ENCODE measurements around the gene ADCY7. TPM values are rescaled to one million over a fixed set of nuclear protein-coding genes. Genes with fewer than 3 reads are reported as not detected.
A peak's percentile ranks its signal among the peaks of the same experiment; 100 is the strongest.

Gene ADCY7
- total RNA-seq, 1 donor from 2014 or later = 8.8 TPM

DNA sequence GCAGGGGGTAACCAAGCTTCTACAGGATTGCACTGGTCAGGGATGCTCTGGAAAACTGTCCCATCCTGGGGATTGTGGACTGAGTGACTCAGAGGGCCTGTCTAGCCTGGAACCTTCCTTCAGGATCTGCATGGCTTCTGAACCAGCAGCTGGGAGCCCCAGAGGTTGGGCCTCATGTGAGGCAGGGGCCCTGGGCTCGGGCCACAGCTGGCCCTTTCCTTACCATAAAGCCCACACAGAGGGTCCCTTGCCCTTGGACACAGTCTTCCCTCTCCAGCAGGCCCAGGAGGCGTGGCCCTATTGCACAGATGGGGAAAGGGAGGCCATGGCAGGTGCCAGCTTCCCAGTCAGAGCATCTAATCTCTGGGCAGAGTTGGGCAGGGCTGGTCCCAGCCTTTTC lies 30.5 kb downstream of the ADCY7 start:
- H3K27ac Mint-ChIP-seq (ENCODE audit: unreplicated experiment) = no peak overlapping the region
- no peak for DNase-seq (ENCODE audit: low read depth, low spot score)
- H3K4me1 Mint-ChIP-seq = no peaks in the 10 kb centered on the region
- no peaks in the 10 kb centered on the region for H3K9me3 Mint-ChIP-seq
- H3K36me3 Mint-ChIP-seq (ENCODE audit: low read depth) = no peaks in the 10 kb centered on the region
- H3K4me3 Mint-ChIP-seq = no peak overlapping the region
- no peaks in the 10 kb centered on the region for H3K27me3 Mint-ChIP-seq (ENCODE audit: low read depth)
- TF ChIP-seq, protein P1, sequence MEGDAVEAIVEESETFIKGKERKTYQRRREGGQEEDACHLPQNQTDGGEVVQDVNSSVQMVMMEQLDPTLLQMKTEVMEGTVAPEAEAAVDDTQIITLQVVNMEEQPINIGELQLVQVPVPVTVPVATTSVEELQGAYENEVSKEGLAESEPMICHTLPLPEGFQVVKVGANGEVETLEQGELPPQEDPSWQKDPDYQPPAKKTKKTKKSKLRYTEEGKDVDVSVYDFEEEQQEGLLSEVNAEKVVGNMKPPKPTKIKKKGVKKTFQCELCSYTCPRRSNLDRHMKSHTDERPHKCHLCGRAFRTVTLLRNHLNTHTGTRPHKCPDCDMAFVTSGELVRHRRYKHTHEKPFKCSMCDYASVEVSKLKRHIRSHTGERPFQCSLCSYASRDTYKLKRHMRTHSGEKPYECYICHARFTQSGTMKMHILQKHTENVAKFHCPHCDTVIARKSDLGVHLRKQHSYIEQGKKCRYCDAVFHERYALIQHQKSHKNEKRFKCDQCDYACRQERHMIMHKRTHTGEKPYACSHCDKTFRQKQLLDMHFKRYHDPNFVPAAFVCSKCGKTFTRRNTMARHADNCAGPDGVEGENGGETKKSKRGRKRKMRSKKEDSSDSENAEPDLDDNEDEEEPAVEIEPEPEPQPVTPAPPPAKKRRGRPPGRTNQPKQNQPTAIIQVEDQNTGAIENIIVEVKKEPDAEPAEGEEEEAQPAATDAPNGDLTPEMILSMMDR (conservative IDR thresholded peaks at IDR 0.05) = no peak

DNA sequence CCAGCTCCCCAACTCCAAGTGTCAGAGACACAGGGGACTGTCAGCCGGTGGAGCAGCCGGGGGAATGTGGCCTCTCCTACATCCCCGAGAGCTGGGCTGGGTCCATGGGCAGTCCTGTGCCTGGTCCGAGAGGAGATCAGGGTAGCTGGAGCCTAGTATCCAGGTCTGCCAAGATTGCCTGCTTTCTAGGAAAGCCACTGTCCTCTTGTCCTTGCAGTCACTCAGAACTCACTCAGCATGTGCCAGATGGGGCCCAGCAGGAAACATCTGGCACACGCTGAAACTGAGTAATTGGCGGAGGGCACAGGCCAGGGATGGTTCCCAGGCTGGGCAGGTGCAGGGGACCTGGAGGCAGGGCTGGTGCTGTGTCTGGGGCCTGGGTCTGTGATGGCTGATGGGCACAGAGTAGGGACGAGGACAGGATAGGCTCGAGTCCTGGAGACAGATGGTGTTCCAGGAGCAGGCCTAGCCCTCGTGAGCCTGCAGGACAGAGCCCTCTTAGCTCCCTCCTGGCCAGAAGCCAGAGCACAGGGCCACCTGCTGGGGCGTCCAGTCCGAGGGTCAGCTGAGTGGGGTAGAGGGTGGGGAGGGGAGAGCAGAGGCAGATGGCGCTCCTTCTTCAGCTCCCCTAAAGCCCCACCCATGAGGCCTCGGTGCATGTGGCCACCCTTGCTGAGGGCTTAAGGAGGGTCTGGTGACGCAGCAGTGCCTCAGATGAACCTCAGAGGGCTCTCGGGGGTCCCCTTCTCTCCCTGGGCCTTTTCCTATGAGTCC lies 31.1 kb downstream of the ADCY7 start:
- H3K4me1 Mint-ChIP-seq = no peaks in the 10 kb centered on the region
- no peak overlapping the region for H3K4me3 Mint-ChIP-seq
- H3K27ac Mint-ChIP-seq (ENCODE audit: unreplicated experiment) = peak overlapping the region; percentile 67
- no peaks in the 10 kb centered on the region for H3K9me3 Mint-ChIP-seq
- DNase-seq (ENCODE audit: low read depth, low spot score) = no peak
- H3K36me3 Mint-ChIP-seq (ENCODE audit: low read depth) = no peaks in the 10 kb centered on the region
- TF ChIP-seq, protein P1 (conservative IDR thresholded peaks at IDR 0.05) = no peak
- no peaks in the 10 kb centered on the region for H3K27me3 Mint-ChIP-seq (ENCODE audit: low read depth)

DNA sequence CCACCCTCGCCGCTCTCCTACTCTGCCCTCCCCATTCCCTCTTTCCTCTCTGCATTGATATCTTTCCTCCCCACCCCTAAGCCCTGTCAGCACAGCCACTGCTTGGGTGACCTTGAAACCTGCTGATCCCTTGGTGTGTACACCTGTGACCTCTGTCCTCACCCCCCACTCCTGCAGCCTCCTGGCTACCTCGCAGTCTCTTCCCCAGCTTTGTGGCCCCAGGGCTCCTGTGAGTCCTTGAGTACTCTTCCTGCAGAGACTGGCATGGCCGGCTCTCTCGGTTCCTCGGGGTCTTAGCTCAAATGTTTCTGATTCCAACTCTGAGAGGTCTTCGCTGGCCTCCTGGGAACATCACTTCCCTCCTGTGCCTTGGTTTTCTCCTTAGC lies 31.7 kb downstream of the ADCY7 start:
- no peak overlapping the region for H3K27ac Mint-ChIP-seq (ENCODE audit: unreplicated experiment)
- DNase-seq (ENCODE audit: low read depth, low spot score) = no peak
- H3K27me3 Mint-ChIP-seq (ENCODE audit: low read depth) = no peaks in the 10 kb centered on the region
- TF ChIP-seq, protein P1 (conservative IDR thresholded peaks at IDR 0.05) = no peak
- no peaks in the 10 kb centered on the region for H3K4me1 Mint-ChIP-seq
- no peak overlapping the region for H3K4me3 Mint-ChIP-seq
- no peaks in the 10 kb centered on the region for H3K36me3 Mint-ChIP-seq (ENCODE audit: low read depth)
- H3K9me3 Mint-ChIP-seq = no peaks in the 10 kb centered on the region

DNA sequence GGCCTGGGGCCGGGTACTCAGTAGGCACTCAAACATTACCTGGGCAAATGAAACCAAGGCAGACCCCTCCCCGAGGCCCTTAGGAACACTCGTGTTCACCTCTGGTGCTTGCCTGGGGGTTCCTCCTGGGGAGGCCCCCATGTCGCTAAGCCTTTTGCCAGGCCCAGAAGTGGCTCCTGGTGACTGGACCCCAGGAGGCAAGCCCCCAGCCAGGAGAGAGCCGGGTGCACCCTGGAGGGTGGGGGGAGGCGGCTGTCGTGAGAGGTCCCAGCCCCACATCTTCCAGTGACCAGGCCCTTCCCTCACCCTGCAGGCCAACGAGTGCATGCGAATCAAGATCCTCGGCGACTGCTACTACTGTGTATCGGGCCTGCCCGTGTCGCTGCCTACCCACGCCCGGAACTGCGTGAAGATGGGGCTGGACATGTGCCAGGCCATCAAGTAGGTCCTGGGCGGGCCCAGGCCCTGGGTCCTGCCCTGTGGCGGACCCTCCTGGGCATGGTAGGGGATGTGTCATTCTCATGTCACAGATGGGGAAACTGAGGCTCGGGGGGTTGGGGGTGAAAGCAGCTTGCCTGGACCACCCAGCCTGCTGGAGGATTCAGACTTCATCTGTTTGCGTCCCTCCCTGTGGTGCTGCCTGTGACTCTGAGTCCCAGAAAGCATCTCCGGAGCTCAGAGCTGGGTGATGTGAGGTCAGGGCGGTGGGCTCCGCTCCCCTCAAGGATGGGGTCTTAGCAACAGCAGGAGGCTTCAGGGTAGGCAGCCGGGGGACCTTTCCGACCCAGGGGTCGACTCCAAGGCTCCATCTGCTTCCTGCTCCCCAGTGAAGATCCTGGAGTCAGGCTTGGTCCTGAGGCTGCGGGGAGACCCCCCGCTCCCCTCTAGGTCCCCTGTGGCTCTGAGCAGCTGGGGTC lies 32.5 kb downstream of the ADCY7 start:
- no peaks in the 10 kb centered on the region for H3K9me3 Mint-ChIP-seq

DNA sequence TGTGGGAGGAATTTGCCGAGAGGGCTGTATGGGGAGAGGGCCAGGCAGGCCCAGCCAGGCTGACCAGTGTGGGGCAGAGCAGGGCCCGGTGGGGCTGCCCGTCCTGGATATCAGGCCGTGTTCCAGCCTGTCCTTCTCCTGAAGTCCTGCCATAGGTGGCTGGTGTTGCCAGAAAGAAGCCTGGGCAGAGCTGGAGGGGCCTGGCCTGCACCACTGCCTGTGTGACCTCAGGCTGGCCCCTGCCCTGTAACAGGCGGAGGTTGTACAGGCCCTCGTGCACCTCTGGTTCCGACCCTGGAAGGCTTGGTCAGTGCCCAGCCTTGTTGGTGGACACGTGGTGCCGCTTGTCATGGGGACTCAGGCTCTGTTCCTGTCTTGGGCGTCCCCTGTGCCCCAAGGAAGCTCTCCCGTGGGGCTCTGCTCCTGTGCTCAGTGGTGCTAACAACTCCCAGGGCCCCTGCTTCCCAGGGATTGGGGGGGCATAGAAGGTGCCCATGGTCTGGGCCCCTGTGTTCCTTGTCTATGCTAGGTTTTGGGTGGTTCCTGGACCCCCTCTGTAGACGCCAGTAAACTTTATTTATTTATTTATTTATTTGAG lies 33.3 kb downstream of the ADCY7 start:
- no peak for DNase-seq (ENCODE audit: low read depth, low spot score)
- H3K4me3 Mint-ChIP-seq = no peak overlapping the region
- TF ChIP-seq, protein P1 (conservative IDR thresholded peaks at IDR 0.05) = no peak
- no peaks in the 10 kb centered on the region for H3K9me3 Mint-ChIP-seq
- H3K36me3 Mint-ChIP-seq (ENCODE audit: low read depth) = no peaks in the 10 kb centered on the region
- H3K4me1 Mint-ChIP-seq = no peaks in the 10 kb centered on the region
- H3K27me3 Mint-ChIP-seq (ENCODE audit: low read depth) = no peaks in the 10 kb centered on the region
- no peak overlapping the region for H3K27ac Mint-ChIP-seq (ENCODE audit: unreplicated experiment)

More for the DNA sequence above, 32.5 kb downstream of the ADCY7 start:
- Mint-ChIP-seq H3K4me3 (no peak overlapping the region), H3K4me1 (no peaks in the 10 kb centered on the region), H3K27me3 (ENCODE audit: low read depth) (no peaks in the 10 kb centered on the region), H3K36me3 (ENCODE audit: low read depth) (no peaks in the 10 kb centered on the region), H3K27ac (ENCODE audit: unreplicated experiment) (no peak overlapping the region)
- no peak for DNase-seq (ENCODE audit: low read depth, low spot score)
- TF ChIP-seq, protein P1 (conservative IDR thresholded peaks at IDR 0.05) = no peak

Measured in neural crest cell (in vitro differentiated cells).